SHP77 (cell line): ENCODE results near the gene RRP1.
"Not testable (repeated sequence)": the region's sequence is repeated elsewhere in the genome, so short reads cannot be mapped to it uniquely, and the experiment has no call there.

Experiments used
- DNase-seq, 2 experiments: peaks; one replicate each; lab custom pipeline; 2025; lab: John Stamatoyannopoulos, UW

RRP1 gene

DNA sequence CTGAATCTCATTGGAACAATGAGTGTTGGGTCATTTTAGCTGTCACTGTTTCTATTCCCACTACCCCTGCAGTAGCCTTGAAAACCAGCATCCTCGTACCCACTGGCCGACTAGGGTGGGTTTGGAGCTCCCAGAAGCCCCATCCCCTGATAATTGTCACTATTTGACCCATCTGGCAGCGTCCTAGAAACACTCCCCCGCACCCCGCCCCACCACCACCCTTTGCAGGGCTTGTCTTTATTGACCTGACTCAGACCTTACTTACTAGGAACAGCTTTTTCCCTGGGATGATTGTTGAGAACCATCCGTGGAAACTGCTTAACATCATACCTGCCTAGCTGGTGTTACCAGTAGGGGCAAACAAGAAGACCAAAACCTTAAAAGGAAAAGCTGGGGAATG is 47.2 kb downstream of the RRP1 start:
- no peak for DNase-seq

DNA sequence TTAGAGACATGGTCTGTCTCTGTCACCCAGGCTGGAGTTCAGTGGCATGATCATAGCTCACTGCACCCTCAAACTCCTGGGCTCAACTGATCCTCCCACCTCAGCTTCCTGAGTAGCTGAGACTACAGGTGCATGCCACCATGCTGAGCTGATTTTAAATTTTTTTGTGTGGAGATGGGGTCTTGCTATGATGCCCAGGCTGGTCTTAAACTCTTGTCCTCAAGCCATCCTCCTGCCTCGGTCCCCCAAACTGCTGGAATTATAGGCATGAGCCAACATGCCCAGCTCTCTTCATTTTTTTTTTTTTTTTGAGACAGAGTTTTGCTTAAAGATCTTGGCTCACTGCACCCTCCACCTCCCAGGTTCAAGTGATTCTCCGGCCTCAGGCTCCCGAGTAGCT is 50.9 kb downstream of the RRP1 start:
- no peak for DNase-seq

DNA sequence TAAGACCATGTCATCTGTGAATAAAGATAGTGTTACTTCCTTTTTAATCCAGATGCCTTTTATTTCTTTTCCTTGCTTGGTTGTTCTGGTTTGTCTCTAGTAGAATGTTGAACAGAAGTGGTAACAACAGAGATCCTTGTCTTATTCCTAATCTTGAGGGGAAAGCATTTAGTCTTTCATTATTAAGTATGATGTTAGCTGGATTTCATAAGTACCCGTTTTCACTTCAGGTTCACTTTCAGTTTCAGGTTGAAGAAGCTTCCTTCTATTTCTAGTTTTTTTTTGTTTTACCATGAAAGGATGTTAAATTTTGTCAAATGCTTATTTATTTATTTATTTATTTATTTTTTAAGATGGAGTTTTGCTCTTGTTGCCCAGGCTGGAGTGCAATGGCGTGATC is 53.4 kb downstream of the RRP1 start:
- no peak for DNase-seq

DNA sequence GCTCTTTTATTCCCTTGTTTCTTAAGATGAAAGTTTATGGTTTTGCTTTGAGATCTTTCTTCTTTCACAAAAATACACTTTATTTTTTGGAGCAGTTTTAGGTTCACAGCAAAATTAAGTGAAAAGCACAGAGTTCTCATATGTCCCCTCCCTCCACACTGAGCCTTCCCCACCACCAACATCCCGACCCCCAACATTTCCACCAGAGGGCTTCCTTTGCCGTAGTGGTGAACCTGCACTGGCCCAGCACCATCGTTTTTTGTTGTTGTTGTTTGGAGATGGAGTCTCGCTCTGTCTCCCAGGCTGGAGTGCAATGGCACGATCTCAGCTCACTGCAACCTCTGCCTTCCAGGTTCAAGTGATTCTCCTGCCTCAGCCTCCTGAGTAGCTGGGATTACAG is 55.5 kb downstream of the RRP1 start:
- not testable (repeated sequence) for DNase-seq

DNA sequence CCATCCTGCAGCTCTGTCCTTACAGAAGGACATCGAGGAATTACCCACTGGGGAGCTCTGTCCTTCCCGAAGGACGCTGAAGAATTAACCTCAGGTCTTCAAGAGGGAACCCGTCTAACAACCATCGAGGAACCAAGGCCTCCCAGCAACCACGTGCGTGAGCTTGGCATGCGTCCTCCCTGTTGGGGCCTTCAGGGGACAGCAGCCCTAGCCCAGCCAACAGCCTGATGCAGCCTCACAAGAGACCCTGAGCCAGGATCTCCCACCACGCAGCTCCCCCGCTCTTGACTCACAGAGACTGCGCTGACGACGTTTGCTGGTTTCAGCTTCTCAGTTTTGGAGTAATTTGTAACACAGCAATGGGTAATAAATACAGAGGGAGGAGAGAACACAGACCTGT is 56.0 kb downstream of the RRP1 start:
- DNase-seq = no peak

DNA sequence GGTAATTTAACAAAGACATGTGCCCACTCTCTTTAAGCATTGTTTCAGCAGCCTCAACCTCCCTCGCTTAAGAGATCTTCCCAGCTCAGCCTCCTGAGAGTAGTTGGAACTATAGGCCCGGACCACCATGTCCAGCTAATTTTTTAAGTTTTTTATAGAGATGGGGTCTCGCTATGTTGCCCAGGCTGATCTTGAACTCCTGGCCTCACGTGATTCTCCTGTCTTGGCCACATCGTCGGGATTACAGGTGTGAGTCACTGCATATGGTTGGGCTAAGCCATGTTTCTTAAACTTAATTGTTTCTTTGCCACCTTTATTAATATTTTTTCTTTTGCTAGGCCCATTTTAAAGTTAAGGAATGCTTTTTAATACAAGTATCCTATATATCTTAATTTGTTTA is 57.1 kb downstream of the RRP1 start:
- DNase-seq = no peak

DNA sequence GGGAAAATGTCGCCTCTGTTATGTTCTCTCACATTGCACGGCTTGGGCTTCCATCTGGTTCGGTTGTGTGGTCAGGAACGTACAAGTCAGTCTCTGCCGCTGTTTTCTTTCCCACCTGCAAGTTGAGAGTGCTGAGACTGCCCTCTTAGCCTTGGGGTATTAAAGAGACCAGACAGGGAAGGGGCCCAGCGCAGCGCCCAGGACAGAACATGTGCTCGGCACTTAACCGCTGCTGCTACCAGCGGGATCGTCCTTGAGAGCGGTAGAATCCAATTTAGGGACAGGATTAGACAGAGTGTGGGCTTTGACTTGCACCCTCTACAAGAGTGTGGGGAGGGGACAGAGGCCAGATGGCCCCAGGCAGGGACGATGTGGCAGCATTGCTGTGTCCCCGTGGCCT is 57.9 kb downstream of the RRP1 start:
- DNase-seq = no peak

DNA sequence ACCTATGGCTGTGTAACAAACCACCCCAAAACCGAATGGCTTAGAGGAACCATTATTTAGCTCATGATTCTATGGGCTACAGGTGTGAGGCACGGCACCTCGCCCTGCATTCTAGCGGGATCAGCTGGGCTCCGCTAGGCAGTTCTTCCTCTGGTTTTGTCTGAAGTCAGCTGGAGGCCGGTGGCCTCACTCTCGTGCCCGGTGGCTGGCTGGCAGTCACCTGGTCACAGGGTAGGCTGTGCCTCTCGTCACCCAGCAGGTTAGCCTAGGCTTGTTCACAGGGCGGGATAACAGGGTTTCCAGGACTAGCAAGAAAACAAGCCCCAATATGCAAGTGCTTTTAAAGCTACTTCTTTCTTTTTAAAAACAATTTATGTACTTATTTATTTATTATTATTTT is 59.4 kb downstream of the RRP1 start:
- no peak for DNase-seq

DNA sequence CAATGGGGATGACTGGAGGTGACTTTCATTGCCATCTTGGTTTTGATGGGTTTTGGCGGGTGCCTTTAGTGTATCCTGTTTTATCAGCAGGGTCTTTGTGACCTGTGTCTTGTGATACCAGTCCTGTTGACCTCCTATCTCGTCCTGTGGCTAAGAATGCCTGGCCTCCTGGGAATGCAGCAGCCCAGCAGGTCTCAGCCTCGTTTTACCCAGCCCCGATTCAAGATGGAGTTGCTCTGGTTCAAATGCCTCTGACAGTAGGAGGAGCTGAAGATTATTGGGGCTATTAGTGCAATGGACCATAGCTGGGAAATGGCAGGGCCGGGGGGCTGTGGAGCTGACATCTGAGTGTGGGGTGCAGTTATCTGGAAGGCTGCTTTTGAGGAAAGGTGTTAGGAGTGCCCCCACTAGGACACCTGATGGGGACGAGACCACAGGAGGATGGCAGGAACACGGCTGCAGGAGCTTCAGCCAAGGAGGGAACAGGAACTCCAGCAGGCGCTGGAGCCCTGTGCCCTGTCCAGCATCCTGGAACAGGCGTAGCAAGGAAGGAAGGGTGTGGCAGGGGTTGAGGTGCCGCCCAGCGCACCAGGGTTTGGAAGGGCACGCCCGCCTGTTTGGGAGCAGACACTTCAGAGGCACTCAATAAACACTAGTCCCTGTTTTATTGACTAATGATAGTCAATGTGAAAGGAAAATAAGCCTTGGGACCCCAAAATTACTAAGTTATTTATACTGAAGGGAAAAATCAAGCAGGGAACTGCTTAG is 60.3 kb downstream of the RRP1 start:
- no peak for DNase-seq

DNA sequence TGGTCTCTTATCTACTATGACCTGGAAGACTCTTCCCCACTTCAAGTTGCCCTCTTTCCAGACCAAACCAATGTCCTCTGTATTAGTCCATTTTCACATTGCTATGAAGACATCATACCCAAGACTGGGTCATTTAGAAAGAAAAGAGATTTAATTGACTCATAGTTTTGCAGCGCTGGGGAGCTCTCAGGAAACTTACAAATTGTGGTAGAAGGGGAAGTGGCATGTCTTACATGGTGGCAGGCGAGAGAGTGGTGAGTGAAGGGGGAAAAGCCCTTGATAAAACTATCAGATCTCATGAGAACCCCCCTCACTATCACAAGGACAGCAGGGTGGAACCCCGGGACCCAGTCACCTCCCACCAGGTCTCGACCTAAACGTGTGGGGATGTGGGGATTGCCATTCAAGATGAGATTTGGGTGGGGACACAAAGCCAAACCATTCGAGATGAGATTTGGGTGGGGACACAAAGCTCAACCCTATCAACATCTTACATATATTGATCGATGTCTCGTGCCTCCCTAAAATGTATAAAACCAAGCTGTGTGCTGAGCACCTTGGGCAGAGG is 61.4 kb downstream of the RRP1 start:
- DNase-seq = no peak

DNA sequence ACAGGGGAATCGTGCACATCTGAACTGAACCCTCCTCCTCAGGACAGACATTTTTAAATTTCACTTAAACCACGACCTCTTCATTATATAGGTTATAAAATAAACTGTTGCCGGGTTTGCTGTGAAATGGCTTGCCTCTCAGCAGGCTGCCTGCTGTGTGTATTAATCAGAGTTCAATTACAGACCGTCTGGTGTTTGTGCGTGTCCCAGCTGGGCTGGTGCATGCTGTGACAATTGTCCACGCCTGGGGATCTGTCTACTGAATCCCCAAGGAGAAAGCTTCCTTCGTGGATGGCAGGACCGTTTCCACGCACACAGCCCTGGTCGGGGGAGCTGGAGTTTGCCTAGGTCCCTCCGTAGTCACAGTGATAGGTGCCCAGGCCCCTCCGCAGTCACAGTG is 62.2 kb downstream of the RRP1 start:
- no peak for DNase-seq

DNA sequence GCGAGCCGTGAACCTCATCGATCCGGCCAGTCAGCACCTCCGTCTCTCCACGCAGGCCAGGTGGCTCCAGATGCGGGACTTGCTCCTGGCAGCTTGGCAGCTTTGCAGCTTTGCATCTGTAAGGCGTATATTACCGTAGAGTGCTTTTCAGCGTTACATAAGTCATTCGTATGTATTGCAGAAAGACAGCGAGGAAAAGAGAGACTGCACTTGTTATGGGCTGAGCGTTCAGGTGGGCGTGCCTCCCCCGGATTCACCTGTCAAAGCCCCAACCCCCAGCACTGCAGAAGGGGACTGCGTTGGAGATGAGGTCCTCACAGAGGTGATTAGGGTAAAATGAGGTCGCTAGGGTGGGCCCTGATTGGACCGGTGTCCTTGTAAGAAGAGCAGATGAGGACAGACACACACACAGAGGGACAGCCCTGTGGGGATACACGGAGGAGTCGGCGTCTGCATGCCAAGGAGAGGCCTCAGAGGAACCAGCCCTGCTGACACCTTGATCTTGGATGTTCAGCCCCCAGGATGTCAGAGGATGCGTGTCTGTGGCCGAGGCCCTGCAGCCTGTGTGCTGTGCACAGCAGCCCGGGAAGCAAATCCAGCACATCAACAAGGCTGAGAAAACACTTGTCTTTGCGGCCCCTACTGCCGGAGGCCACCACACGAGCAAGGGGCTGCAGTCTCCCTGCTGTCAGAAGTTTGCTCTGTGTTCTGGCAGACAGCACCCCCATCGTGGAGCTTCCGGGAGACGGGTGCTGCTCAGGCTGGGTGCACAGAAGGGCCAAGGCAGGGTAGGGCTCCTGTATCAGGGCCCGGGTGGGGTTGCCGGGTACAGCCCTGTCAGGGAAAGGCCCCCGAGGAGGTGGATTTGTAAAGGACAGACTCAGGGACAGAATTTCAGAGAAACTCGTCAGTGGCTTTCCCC is 64.7 kb downstream of the RRP1 start:
- DNase-seq = no peak
